H1 (cell line): ENCODE measurements around the gene TGOLN2. TPM values are rescaled to one million over a fixed set of nuclear protein-coding genes. Genes with fewer than 3 reads are reported as not detected.

Source experiments
- BCL11A ChIP-seq, 2 experiments: IDR thresholded peaks; one replicate each; pipeline ENCODE4 v1.6.1; 2011; ENCODE audit warnings: low read depth in 2 of 2, low read length in 2 of 2, mild to moderate bottlenecking in 2 of 2
- PHF8 ChIP-seq: fragments of 200-600 bp; sonication (generic); conservative IDR thresholded peaks from 2 replicates; pipeline ENCODE4 v1.7.1; 2012; ENCODE audit warnings: low read depth, mild to moderate bottlenecking, inconsistent platforms, low read length, moderate library complexity
- SP4 ChIP-seq: IDR thresholded peaks from 2 replicates; pipeline ENCODE4 v1.6.1; 2012; ENCODE audit warnings: low read length, inconsistent platforms
- TAF1 ChIP-seq: IDR thresholded peaks from 2 replicates; pipeline ENCODE4 v1.6.1; 2011; ENCODE audit warnings: mild to moderate bottlenecking, low read depth, low read length
- TAF7 ChIP-seq: optimal IDR thresholded peaks from 2 replicates; pipeline ENCODE3; 2011; ENCODE audit warnings: low read depth, mild to moderate bottlenecking, inconsistent platforms, low read length, moderate library complexity, borderline replicate concordance
- polyA plus RNA-seq, 7 experiments: library from polyadenylated mRNA; depleted of rRNA in 3 of 7; stranded (reverse) in 5 of 7; unstranded in 2 of 7; fragments of >200 nt in 5 of 7; fragments of 200-250 nt in 2 of 7; gene quantifications; 1 replicate in 5 of 7; 2 replicates in 1 of 7; 4 replicates in 1 of 7; pipeline versions ENCODE4 v1.2.1 to v1.2.3, GENCODE V29; 2011 to 2013; ENCODE audit warnings: missing spikeins in 2 of 7, mixed read lengths in 2 of 7
- total RNA-seq: library from RNA; stranded (reverse); fragmentation: NEBNext Ultra II Directional; extraction: Animal tissue kit (Norgen Biotek cat#: 25700); gene quantifications from 2 replicates; pipeline ENCODE4 v1.2.1, GENCODE V29; 2021

The TGOLN2 gene
- total and polyA plus RNA-seq, 2 of the 8 experiments (the other 6 are each of a cell fraction or from before 2014, with no cell fraction given): 33.9 to 38.9 TPM

- no peak for TF ChIP-seq TAF1
- TF ChIP-seq BCL11A (IDR thresholded peaks at IDR 0.05; ENCODE audit: low read depth in 2 of 2, low read length in 2 of 2): no peak
- TF ChIP-seq PHF8: no peak
- no peak for TF ChIP-seq SP4
- TF ChIP-seq TAF7: no peak
Measured at GRCh38 chr2:85341269-85342029, 13.7 kb upstream of the TGOLN2 start (continued).
